Measurements from ENCODE around the gene ZC3H7B.

Gene ZC3H7B

DNA sequence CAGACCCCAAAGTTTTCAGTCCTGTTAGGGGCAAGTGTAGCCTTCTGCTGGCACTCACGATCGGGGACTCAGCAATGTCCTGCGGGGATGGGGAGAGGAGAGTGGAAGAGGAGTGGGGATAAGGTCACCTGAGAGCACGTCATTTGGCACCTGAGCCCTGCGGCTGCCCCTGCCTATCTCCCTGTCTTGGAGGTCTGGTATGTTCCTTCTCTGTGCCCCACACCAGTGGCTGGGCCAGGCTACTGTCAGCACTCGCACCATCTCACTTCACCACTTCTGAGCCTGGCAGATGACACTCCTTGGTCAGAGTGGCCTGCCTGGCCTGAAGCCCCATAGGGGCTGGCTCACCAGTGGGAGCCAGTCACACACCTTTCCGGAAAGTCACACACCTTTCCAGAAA lies 40.5 kb upstream of the ZC3H7B start:
- Histone ChIP-seq H3K9me2 (replicated peaks; ENCODE audit: low read depth, low read length) (no peaks in the 10 kb centered on the region), H3K27me3 (ENCODE audit: insufficient read depth, low read length, poor library complexity, severe bottlenecking) (no peaks in the 10 kb centered on the region), H2AFZ (ENCODE audit: low read length) (no peak overlapping the region), H3K4me3 (ENCODE audit: low read length, poor library complexity, severe bottlenecking) (no peak overlapping the region), H3F3A (ENCODE audit: low read depth) (no peaks in the 10 kb centered on the region), H3K4me2 (ENCODE audit: low read depth, low read length, poor library complexity, severe bottlenecking) (no peak overlapping the region), H3K9me3 (ENCODE audit: insufficient read depth, low read depth, low read length) (no peaks in the 10 kb centered on the region), H3K79me2 (ENCODE audit: insufficient read depth, low read length) (no peaks in the 10 kb centered on the region), H3K36me3 (ENCODE audit: insufficient read depth, low read length) (peaks cover 93% of the 10 kb centered on the region; the same call in 1 of the 2 replicates), H4K20me1 (ENCODE audit: insufficient read depth, low read length, poor library complexity, severe bottlenecking) (no peaks in the 10 kb centered on the region), H3K9ac (ENCODE audit: low read depth, low read length, poor library complexity, severe bottlenecking) (no peak overlapping the region), H3K4me1 (ENCODE audit: insufficient read depth, low read length, poor library complexity, severe bottlenecking) (no peaks in the 10 kb centered on the region)
- TF ChIP-seq, protein P1, sequence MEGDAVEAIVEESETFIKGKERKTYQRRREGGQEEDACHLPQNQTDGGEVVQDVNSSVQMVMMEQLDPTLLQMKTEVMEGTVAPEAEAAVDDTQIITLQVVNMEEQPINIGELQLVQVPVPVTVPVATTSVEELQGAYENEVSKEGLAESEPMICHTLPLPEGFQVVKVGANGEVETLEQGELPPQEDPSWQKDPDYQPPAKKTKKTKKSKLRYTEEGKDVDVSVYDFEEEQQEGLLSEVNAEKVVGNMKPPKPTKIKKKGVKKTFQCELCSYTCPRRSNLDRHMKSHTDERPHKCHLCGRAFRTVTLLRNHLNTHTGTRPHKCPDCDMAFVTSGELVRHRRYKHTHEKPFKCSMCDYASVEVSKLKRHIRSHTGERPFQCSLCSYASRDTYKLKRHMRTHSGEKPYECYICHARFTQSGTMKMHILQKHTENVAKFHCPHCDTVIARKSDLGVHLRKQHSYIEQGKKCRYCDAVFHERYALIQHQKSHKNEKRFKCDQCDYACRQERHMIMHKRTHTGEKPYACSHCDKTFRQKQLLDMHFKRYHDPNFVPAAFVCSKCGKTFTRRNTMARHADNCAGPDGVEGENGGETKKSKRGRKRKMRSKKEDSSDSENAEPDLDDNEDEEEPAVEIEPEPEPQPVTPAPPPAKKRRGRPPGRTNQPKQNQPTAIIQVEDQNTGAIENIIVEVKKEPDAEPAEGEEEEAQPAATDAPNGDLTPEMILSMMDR (conservative IDR thresholded peaks at IDR 0.05; ENCODE audit: low read length) = no peak
- TF ChIP-seq EZH2phosphoT487 (IDR thresholded peaks at IDR 0.05; ENCODE audit: borderline replicate concordance) = no peak

DNA sequence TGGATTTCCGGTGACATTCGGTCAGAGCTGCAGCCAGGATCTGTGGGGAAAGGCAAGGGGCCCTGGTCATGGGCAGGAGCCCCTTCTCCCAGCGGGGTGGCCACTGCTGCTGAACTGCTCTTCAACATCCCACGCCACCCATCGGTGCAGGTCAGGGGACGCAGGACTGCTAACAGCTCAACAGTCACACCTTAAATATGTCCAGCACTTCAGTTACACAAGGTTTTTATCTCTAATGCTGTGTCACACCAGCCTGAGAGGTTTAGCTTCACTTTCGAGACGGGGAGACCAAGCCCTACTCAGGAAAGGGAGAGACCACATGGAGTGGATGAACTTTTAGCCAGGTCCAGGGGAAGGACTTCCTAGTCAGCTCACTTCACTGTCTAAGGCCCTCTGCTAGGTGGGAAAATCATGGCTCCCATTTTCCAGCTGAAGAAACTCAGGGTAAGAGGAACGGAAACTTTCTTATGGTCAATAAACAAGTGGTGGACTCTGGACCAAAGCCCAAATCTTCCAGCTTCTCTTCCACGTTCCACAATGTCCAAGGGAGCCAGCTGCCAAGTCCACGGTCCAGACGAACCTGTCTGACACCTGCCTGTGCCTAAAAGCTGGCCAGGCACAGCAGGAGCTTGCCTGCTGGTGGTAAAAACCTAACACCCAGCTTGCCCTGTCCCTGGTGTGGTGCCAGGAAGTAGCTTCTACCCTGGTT lies 39.6 kb upstream of the ZC3H7B start:
- H3K36me3 ChIP-seq (ENCODE audit: insufficient read depth, low read length) = peaks cover 91% of the 10 kb centered on the region; the same call in 1 of the 2 replicates
- H3K9me3 ChIP-seq (ENCODE audit: insufficient read depth, low read depth, low read length) = no peaks in the 10 kb centered on the region
- no peaks in the 10 kb centered on the region for H3K4me1 ChIP-seq (ENCODE audit: insufficient read depth, low read length, poor library complexity, severe bottlenecking)
- no peak overlapping the region for H3K4me2 ChIP-seq (ENCODE audit: low read depth, low read length, poor library complexity, severe bottlenecking)
- H3K9me2 ChIP-seq (replicated peaks; ENCODE audit: low read depth, low read length) = no peaks in the 10 kb centered on the region
- H4K20me1 ChIP-seq (ENCODE audit: insufficient read depth, low read length, poor library complexity, severe bottlenecking) = no peaks in the 10 kb centered on the region
- H2AFZ ChIP-seq (ENCODE audit: low read length) = no peak overlapping the region
- H3K9ac ChIP-seq (ENCODE audit: low read depth, low read length, poor library complexity, severe bottlenecking) = no peak overlapping the region
- H3K79me2 ChIP-seq (ENCODE audit: insufficient read depth, low read length) = no peaks in the 10 kb centered on the region
- no peaks in the 10 kb centered on the region for H3K27me3 ChIP-seq (ENCODE audit: insufficient read depth, low read length, poor library complexity, severe bottlenecking)
- H3F3A ChIP-seq (ENCODE audit: low read depth) = no peaks in the 10 kb centered on the region
- no peak overlapping the region for H3K4me3 ChIP-seq (ENCODE audit: low read length, poor library complexity, severe bottlenecking)
- TF ChIP-seq EZH2phosphoT487 (IDR thresholded peaks at IDR 0.05; ENCODE audit: borderline replicate concordance) = no peak
- TF ChIP-seq, protein P1 (conservative IDR thresholded peaks at IDR 0.05; ENCODE audit: low read length) = no peak

GRCh38 chr22:41262250-41262765 lies 39.0 kb upstream of the ZC3H7B start:
- Histone ChIP-seq H2AFZ (ENCODE audit: low read length) (no peak overlapping the region), H3K9me2 (replicated peaks; ENCODE audit: low read depth, low read length) (no peaks in the 10 kb centered on the region), H3F3A (ENCODE audit: low read depth) (no peaks in the 10 kb centered on the region), H3K4me3 (ENCODE audit: low read length, poor library complexity, severe bottlenecking) (no peak overlapping the region), H3K27me3 (ENCODE audit: insufficient read depth, low read length, poor library complexity, severe bottlenecking) (no peaks in the 10 kb centered on the region), H3K9me3 (ENCODE audit: insufficient read depth, low read depth, low read length) (no peaks in the 10 kb centered on the region), H4K20me1 (ENCODE audit: insufficient read depth, low read length, poor library complexity, severe bottlenecking) (no peaks in the 10 kb centered on the region), H3K4me1 (ENCODE audit: insufficient read depth, low read length, poor library complexity, severe bottlenecking) (no peaks in the 10 kb centered on the region), H3K4me2 (ENCODE audit: low read depth, low read length, poor library complexity, severe bottlenecking) (no peak overlapping the region), H3K36me3 (ENCODE audit: insufficient read depth, low read length) (peaks cover 88% of the 10 kb centered on the region; the same call in 1 of the 2 replicates), H3K9ac (ENCODE audit: low read depth, low read length, poor library complexity, severe bottlenecking) (no peak overlapping the region), H3K79me2 (ENCODE audit: insufficient read depth, low read length) (no peaks in the 10 kb centered on the region)
- TF ChIP-seq, protein P1 (conservative IDR thresholded peaks at IDR 0.05; ENCODE audit: low read length) = no peak
- TF ChIP-seq EZH2phosphoT487 (IDR thresholded peaks at IDR 0.05; ENCODE audit: borderline replicate concordance) = no peak
